Ovary (tissue), 3 donors: Measurements from ENCODE around the gene GLYAT.

ENCODE experiments used
- POLR2A ChIP-seq: fragments of 450-650 bp; IDR thresholded peaks from one replicate; pipeline ENCODE4 v1.6.1; 2017; ENCODE audit warnings: antibody characterized with exemption, mild to moderate bottlenecking, moderate library complexity
- TF ChIP-seq, protein P1 (sequence below), 3 donors: fragments of 450-650 bp in 2 of 3; fragments of 200-600 bp in 1 of 3; IDR thresholded peaks; one replicate each; pipeline versions ENCODE4 v1.5.1 to v1.8.0; 2016 to 2022; ENCODE audit warnings: antibody characterized with exemption in 3 of 3, mild to moderate bottlenecking in 1 of 3
- donor health status: DM: no; HTN: no; CAD: no.

GRCh38 chr11:58707767-58708166 lies 24.0 kb downstream of the GLYAT start:
- TF ChIP-seq, protein P1, sequence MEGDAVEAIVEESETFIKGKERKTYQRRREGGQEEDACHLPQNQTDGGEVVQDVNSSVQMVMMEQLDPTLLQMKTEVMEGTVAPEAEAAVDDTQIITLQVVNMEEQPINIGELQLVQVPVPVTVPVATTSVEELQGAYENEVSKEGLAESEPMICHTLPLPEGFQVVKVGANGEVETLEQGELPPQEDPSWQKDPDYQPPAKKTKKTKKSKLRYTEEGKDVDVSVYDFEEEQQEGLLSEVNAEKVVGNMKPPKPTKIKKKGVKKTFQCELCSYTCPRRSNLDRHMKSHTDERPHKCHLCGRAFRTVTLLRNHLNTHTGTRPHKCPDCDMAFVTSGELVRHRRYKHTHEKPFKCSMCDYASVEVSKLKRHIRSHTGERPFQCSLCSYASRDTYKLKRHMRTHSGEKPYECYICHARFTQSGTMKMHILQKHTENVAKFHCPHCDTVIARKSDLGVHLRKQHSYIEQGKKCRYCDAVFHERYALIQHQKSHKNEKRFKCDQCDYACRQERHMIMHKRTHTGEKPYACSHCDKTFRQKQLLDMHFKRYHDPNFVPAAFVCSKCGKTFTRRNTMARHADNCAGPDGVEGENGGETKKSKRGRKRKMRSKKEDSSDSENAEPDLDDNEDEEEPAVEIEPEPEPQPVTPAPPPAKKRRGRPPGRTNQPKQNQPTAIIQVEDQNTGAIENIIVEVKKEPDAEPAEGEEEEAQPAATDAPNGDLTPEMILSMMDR (IDR thresholded peaks at IDR 0.05) = no peak
- no peak for TF ChIP-seq POLR2A
